ENCODE data around the gene MEIOB. TPM values are rescaled to one million over a fixed set of nuclear protein-coding genes. Genes with fewer than 3 reads are reported as not detected.

The MEIOB gene
- total RNA-seq, 1 experiment from 2014 or later = 1.3 TPM

DNA sequence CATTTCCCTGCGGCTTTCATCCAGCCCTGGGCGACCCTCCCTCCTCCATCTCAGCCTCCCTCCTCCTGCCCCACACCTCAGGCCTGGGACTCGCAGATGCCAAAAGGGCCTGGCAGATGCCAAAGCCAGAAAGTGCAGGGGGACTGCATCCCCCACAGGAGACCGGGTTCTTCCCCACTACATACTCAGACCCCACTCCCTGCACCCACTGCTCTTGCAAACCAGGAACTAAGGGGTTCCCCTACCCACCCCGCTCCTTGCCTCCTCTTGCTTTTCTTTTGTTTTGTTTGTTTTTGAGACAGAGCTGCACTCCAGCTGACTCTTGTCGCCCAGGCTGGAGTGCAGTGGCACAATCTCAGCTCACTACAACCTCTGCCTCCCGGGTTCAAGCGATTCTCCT, 43.0 kb upstream of the MEIOB start:
- Histone ChIP-seq H3K23me2 (ENCODE audit: insufficient read length, low read depth, low read length, poor library complexity, severe bottlenecking) (peaks cover 4% of the 10 kb centered on the region), H3K4me1 (ENCODE audit: insufficient read depth, low read length) (no peaks in the 10 kb centered on the region; the same call in 1 of the 2 replicates), H3K9me3 (ENCODE audit: control insufficient read depth, low read depth, low read length) (no peaks in the 10 kb centered on the region), H3K27ac (ENCODE audit: insufficient read length, low read depth, low read length) (no peak overlapping the region), H2AK5ac (ENCODE audit: insufficient read length, low read length) (no peak overlapping the region), H2AFZ (ENCODE audit: low read length) (no peak overlapping the region), H2BK20ac (ENCODE audit: low read depth, low read length, poor library complexity, severe bottlenecking) (no peak overlapping the region), H3K4ac (ENCODE audit: low read depth, low read length) (no peak overlapping the region), H3K23ac (ENCODE audit: insufficient read length, low read depth, low read length) (no peak overlapping the region), H3K79me1 (ENCODE audit: insufficient read depth, low read depth, low read length, poor library complexity, severe bottlenecking) (no peaks in the 10 kb centered on the region), H2BK15ac (ENCODE audit: low read depth, low read length) (no peak overlapping the region), H3K4me2 (ENCODE audit: insufficient read depth, insufficient read length, low read length) (no peak overlapping the region), H3K18ac (ENCODE audit: insufficient read length, low read depth, low read length) (no peak overlapping the region), H4K20me1 (ENCODE audit: control insufficient read depth, insufficient read depth, insufficient read length) (no peaks in the 10 kb centered on the region), H3K9ac (ENCODE audit: extremely low read depth, insufficient read length, low read length) (no peak overlapping the region), H3K27me3 (ENCODE audit: insufficient read depth, low read length) (peaks cover 36% of the 10 kb centered on the region), H3K14ac (ENCODE audit: insufficient read depth, low read length) (no peak overlapping the region), H3K56ac (ENCODE audit: insufficient read length, low read depth, low read length) (no peak overlapping the region), H3K79me2 (ENCODE audit: insufficient read depth, low read length) (no peaks in the 10 kb centered on the region), H4K5ac (ENCODE audit: insufficient read length, low read depth, low read length) (no peak overlapping the region), H2BK120ac (ENCODE audit: low read depth, low read length, poor library complexity, severe bottlenecking) (no peak overlapping the region), H2BK5ac (ENCODE audit: insufficient read length, low read length) (no peak overlapping the region), H2BK12ac (ENCODE audit: insufficient read length, low read depth, low read length) (no peak overlapping the region), H4K91ac (ENCODE audit: insufficient read length, low read depth, low read length) (no peak overlapping the region), H3T11ph (ENCODE audit: low read length) (no peak overlapping the region), H4K8ac (replicated peaks; ENCODE audit: insufficient read length, low read depth, low read length) (no peak overlapping the region)
- H3K27ac Mint-ChIP-seq = no peak overlapping the region; a peak in 1 of 7 replicates
- H3K4me3 Mint-ChIP-seq = peak overlapping the region in 1 of 2 experiments; percentile 38; a peak in 1 of 5 replicates
- no peaks in the 10 kb centered on the region for H3K36me3 Mint-ChIP-seq (ENCODE audit: insufficient read depth in 1 of 3, low read depth in 3 of 3)
- WGBS (ENCODE audit: extremely low coverage, insufficient read length, low lambda C conversion rate) = no CpG with 5 or more reads among the region's 8 CpGs
- TF ChIP-seq, protein P1, sequence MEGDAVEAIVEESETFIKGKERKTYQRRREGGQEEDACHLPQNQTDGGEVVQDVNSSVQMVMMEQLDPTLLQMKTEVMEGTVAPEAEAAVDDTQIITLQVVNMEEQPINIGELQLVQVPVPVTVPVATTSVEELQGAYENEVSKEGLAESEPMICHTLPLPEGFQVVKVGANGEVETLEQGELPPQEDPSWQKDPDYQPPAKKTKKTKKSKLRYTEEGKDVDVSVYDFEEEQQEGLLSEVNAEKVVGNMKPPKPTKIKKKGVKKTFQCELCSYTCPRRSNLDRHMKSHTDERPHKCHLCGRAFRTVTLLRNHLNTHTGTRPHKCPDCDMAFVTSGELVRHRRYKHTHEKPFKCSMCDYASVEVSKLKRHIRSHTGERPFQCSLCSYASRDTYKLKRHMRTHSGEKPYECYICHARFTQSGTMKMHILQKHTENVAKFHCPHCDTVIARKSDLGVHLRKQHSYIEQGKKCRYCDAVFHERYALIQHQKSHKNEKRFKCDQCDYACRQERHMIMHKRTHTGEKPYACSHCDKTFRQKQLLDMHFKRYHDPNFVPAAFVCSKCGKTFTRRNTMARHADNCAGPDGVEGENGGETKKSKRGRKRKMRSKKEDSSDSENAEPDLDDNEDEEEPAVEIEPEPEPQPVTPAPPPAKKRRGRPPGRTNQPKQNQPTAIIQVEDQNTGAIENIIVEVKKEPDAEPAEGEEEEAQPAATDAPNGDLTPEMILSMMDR (conservative IDR thresholded peaks at IDR 0.05) = no peak
- H3K4me1 Mint-ChIP-seq = peaks cover 3 to 44% of the 10 kb centered on the region in 2 experiments
- H3K27me3 Mint-ChIP-seq (ENCODE audit: low read depth) = peaks cover 61% of the 10 kb centered on the region
- no peak for DNase-seq
- H3K9me3 Mint-ChIP-seq = no peaks in the 10 kb centered on the region

All from H9 (cell line).